Posterior vena cava (tissue), 2 donors: ENCODE measurements around the gene GALP. TPM values are rescaled to one million over a fixed set of nuclear protein-coding genes. Genes with fewer than 3 reads are reported as not detected.

Source experiments
- DNase-seq: peaks from one replicate; pipeline ENCODE4 v3.0.0-alpha.2; 2020; ENCODE audit warnings: low spot score
- intact Hi-C, 2 donors: fragments of 100-400 bp; cut with DNase I; formaldehyde crosslinking; loops; one replicate each; pipeline versions ENCODE4 v1.14.1 to v1.14.2; 2022 to 2023
- total RNA-seq, 2 donors: library from RNA; stranded (reverse); fragmentation: NEBNext Ultra II Directional; extraction: Animal tissue kit (Norgen Biotek cat#: 25700); gene quantifications; one replicate each; pipeline ENCODE4 v1.2.1, GENCODE V29; 2021
- donor health status: DM: yes; HTN: yes; CAD: no.
- donor health status: DM: yes; HTN: yes; CAD: no.

The GALP gene
- total RNA-seq, 2 donors from 2014 or later: not detected

- peak; percentile 40 for DNase-seq
- intact Hi-C loops: no loop called here
Measured at GRCh38 chr19:56223481-56223880, 47.7 kb downstream of the GALP start.

Other genes starting within 250 kb of the GALP start
- not detected for gene NLRP13, start 243.7 kb upstream of the GALP start, total RNA-seq
- gene NLRP8, start 228.2 kb upstream of the GALP start, total RNA-seq: not detected
- not detected for gene NLRP5, start 189.2 kb upstream of the GALP start, total RNA-seq
- 10 to 100 TPM; 19.0 to 24.7 TPM for gene ZNF787, start 54.7 kb upstream of the GALP start, total RNA-seq
- 10 to 100 TPM; 17.8 to 23.8 TPM for gene ZNF444, start 34.7 kb upstream of the GALP start, total RNA-seq
- not detected for gene ZSCAN5B, start 21.8 kb downstream of the GALP start, total RNA-seq
- not detected for gene ZSCAN5C, start 26.3 kb downstream of the GALP start, total RNA-seq
- gene EDDM13, start 96.7 kb downstream of the GALP start, total RNA-seq: not detected
- 1 to 10 TPM; 8.5 to 10.0 TPM for gene ZSCAN5A, start 138.8 kb downstream of the GALP start, total RNA-seq
- 1 to 10 TPM; 3.0 to 3.7 TPM for gene ZNF582, start 217.5 kb downstream of the GALP start, total RNA-seq
- gene ZNF583, start 228.3 kb downstream of the GALP start, total RNA-seq: 10 to 100 TPM in 1 of 2 donors, 1 to 10 TPM in 1; 9.6 to 10.8 TPM